Skeletal muscle satellite cell (primary cell): ENCODE measurements around the gene CFAP77.
"Not testable (repeated sequence)": the region's sequence is repeated elsewhere in the genome, so short reads cannot be mapped to it uniquely, and the experiment has no call there.

Experiments used
- H3K27me3 ChIP-seq: 2 replicates; pipeline ENCODE4 v1.7.0; 2013; ENCODE audit warnings: low read length; ENCODE audit not compliant: control insufficient read depth, insufficient read depth
- H3K36me3 ChIP-seq: 2 replicates; pipeline ENCODE4 v1.7.0; 2013; ENCODE audit warnings: mild to moderate bottlenecking, control low read depth, low read length; ENCODE audit not compliant: insufficient read depth
- H3K4me1 ChIP-seq: 2 replicates; pipeline ENCODE4 v1.7.0; 2013; ENCODE audit warnings: low read length; ENCODE audit not compliant: control insufficient read depth, insufficient read depth
- H3K4me2 ChIP-seq: 2 replicates; pipeline ENCODE4 v1.7.0; 2013; ENCODE audit warnings: mild to moderate bottlenecking, low read length
- H3K4me3 ChIP-seq: 2 replicates; pipeline ENCODE4 v1.7.0; 2013; ENCODE audit warnings: low read length
- H3K9ac ChIP-seq: 2 replicates; pipeline ENCODE4 v1.7.0; 2013; ENCODE audit warnings: mild to moderate bottlenecking, low read depth, low read length, moderate library complexity
- H3K9me3 ChIP-seq: replicated peaks from 2 replicates; pipeline ENCODE4 v1.7.0; 2013; ENCODE audit warnings: mild to moderate bottlenecking, control low read depth, low read length

The CFAP77 gene

GRCh38 chr9:132557159-132557558, 147.1 kb downstream of the CFAP77 start:
- no peaks in the 10 kb centered on the region for H3K4me1 ChIP-seq
- no peaks in the 10 kb centered on the region for H3K9me3 ChIP-seq
- no peaks in the 10 kb centered on the region for H3K36me3 ChIP-seq
- no peak overlapping the region for H3K4me2 ChIP-seq
- H3K9ac ChIP-seq: no peak overlapping the region
- H3K27me3 ChIP-seq: peaks cover 57% of the 10 kb centered on the region
- H3K4me3 ChIP-seq: no peak overlapping the region

DNA sequence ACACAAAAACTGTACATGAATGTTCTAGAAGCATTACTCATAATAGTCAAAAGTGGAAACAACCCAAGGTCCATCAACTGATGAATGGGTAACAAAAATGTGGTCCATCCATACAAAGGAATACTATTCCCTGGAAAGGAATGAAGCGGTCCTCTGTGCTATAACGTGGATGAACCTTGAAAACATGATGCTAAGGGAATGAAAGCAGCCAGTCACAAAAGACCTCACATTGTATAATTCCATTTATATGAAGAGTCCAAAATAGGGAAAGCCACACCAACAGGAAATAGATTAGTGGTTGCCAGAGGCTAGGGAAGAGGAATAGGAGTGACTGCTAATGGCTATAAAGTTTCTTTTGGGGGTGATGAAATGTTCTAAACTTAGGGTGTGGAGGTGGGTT, 149.7 kb downstream of the CFAP77 start:
- no peaks in the 10 kb centered on the region for H3K36me3 ChIP-seq
- no peak overlapping the region for H3K9ac ChIP-seq
- no peaks in the 10 kb centered on the region for H3K4me1 ChIP-seq
- no peak overlapping the region for H3K4me2 ChIP-seq
- H3K27me3 ChIP-seq: peaks cover 65% of the 10 kb centered on the region
- no peak overlapping the region for H3K4me3 ChIP-seq
- H3K9me3 ChIP-seq: no peaks in the 10 kb centered on the region

- no peak overlapping the region for H3K4me2 ChIP-seq
- no peaks in the 10 kb centered on the region for H3K4me1 ChIP-seq
- no peak overlapping the region for H3K4me3 ChIP-seq
- no peaks in the 10 kb centered on the region for H3K36me3 ChIP-seq
- no peaks in the 10 kb centered on the region for H3K9me3 ChIP-seq
- no peak overlapping the region for H3K9ac ChIP-seq
- peaks cover 68% of the 10 kb centered on the region for H3K27me3 ChIP-seq
Measured at GRCh38 chr9:132560616-132561202, 150.7 kb downstream of the CFAP77 start.

DNA sequence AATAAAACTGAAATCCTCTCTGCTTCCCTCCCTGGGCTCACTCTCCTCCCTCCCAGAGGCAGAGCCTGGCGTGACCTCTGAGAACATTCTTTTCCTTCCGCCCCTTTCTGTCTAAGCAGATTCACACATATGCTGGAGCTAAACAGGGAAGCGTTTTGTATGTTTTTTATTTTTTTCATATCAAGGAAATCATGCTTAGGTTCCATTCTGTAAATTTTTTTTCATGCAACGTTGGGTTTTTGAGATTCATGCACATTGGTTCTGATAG, 152.2 kb downstream of the CFAP77 start:
- H3K27me3 ChIP-seq: peaks cover 72% of the 10 kb centered on the region
- no peak overlapping the region for H3K4me2 ChIP-seq
- H3K4me1 ChIP-seq: no peaks in the 10 kb centered on the region
- no peak overlapping the region for H3K4me3 ChIP-seq
- H3K9me3 ChIP-seq: no peaks in the 10 kb centered on the region
- no peak overlapping the region for H3K9ac ChIP-seq
- H3K36me3 ChIP-seq: no peaks in the 10 kb centered on the region

GRCh38 chr9:132564526-132564925, 154.5 kb downstream of the CFAP77 start:
- Histone ChIP-seq H3K36me3 (no peaks in the 10 kb centered on the region), H3K9ac (no peak overlapping the region), H3K27me3 (peaks cover 64% of the 10 kb centered on the region), H3K4me1 (no peaks in the 10 kb centered on the region), H3K9me3 (no peaks in the 10 kb centered on the region), H3K4me3 (no peak overlapping the region), H3K4me2 (no peak overlapping the region)

DNA sequence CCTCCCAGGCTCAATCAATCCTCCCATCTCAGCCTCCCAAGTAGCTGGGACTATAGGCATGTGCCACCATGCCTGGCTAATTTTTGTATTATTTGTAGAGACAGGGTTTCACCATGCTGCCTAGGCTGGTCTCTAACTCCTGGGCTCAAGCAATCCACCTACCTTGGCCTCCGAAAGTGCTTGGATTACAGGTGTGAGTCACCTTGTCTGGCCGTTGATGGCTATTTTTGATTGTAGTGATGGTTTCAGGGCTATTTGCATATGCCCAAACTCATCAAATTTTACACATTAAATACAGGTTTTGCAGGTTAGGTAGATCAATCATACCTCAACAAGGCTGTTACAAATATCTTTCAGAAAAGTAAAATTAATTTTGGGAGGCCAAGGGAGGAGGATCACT, 158.8 kb downstream of the CFAP77 start:
- H3K9ac ChIP-seq, H3K9me3 ChIP-seq, H3K4me1 ChIP-seq, H3K36me3 ChIP-seq, H3K4me3 ChIP-seq, H3K4me2 ChIP-seq: not testable (repeated sequence)
- H3K27me3 ChIP-seq: peaks cover 58% of the 10 kb centered on the region

DNA sequence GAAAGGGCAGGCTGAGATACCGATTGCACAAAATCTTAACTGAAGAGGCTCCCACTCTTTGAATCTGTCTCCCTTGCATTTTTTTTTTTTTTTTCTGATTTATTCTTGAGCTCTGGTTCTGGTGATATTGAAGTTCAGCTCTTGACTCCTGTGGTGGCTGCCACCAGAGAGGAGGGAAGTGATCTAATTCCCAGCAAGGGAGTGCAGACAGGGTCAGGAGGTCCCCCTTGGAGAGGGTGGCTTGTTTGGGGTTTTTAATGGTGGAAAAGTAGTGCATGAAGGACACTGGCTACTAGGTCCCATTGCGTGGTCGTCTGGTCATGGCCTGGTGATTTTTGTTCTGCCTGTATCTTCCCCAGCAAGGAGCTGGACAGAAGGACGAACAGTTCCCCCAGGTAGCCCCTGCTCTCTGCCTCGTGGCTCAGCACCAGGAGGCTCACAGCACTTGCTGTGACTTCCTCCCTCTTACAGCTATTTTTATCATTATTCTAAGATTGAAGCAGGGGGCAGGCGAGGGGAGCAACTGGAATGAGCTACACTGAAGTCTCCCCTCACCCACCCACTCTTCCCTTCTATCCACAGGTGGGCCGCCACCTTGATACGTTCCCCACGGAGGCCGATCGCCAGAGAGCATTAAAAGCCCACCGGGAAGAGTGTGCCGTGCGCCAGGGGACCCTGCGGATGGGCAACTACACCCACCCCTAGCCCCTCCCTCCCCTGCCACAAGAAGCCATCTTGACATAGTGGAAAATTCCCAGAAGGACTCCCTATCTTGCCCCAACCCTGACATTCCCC, 162.0 kb downstream of the CFAP77 start:
- H3K27me3 ChIP-seq: peaks cover 53% of the 10 kb centered on the region
- H3K36me3 ChIP-seq: no peaks in the 10 kb centered on the region
- H3K9ac ChIP-seq: no peak overlapping the region

GRCh38 chr9:132572921-132573320, 162.9 kb downstream of the CFAP77 start:
- no peaks in the 10 kb centered on the region for H3K9me3 ChIP-seq
- H3K9ac ChIP-seq: no peak overlapping the region
- H3K4me3 ChIP-seq: no peak overlapping the region
- H3K27me3 ChIP-seq: peaks cover 55% of the 10 kb centered on the region
- H3K4me1 ChIP-seq: no peaks in the 10 kb centered on the region
- H3K36me3 ChIP-seq: no peaks in the 10 kb centered on the region
- no peak overlapping the region for H3K4me2 ChIP-seq

More for the DNA sequence above, 162.0 kb downstream of the CFAP77 start:
- no peaks in the 10 kb centered on the region for H3K9me3 ChIP-seq
- no peak overlapping the region for H3K4me2 ChIP-seq
- H3K4me3 ChIP-seq: no peak overlapping the region
- H3K4me1 ChIP-seq: no peaks in the 10 kb centered on the region

DNA sequence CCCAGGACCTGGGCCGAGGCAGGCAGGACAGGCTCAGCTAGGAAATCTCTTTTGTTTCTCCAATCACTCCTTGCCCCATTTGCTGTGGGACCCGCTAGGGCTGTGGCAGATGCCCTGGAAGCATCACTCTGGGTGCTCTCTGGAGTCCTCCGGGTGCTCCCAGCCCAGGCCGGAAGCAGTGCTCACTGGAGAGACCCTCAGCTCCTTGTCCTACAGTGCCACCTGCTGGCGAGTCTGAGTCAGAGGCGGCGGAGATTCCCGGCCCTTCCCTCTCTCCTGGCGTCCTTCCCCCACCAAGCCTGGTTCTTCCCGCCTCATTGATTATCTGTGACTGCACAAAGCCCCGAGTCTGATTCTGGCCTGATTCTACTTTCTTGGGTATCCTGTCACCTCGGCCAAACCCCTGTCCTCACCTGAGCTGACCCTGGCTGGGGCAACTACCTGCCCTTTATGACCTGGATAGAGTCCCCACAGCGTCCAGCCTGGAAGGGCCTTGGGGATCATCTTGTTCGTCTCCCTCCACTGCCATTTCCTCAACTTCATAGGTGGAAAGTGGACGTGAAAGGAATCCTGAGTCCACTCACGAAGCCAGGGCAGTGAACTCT, 165.1 kb downstream of the CFAP77 start:
- Histone ChIP-seq H3K9me3 (no peaks in the 10 kb centered on the region), H3K9ac (no peak overlapping the region), H3K36me3 (no peaks in the 10 kb centered on the region), H3K4me1 (no peaks in the 10 kb centered on the region), H3K4me2 (no peak overlapping the region), H3K4me3 (no peak overlapping the region), H3K27me3 (peaks cover 74% of the 10 kb centered on the region)

GRCh38 chr9:132575811-132576210, 165.8 kb downstream of the CFAP77 start:
- H3K4me1 ChIP-seq: no peaks in the 10 kb centered on the region
- no peaks in the 10 kb centered on the region for H3K9me3 ChIP-seq
- peaks cover 74% of the 10 kb centered on the region for H3K27me3 ChIP-seq

GRCh38 chr9:132577119-132577518, 167.1 kb downstream of the CFAP77 start:
- H3K4me3 ChIP-seq: no peak overlapping the region
- no peaks in the 10 kb centered on the region for H3K9me3 ChIP-seq
- no peak overlapping the region for H3K4me2 ChIP-seq
- peaks cover 6% of the 10 kb centered on the region for H3K4me1 ChIP-seq
- no peaks in the 10 kb centered on the region for H3K36me3 ChIP-seq
- no peak overlapping the region for H3K9ac ChIP-seq
- H3K27me3 ChIP-seq: peaks cover 75% of the 10 kb centered on the region

More at GRCh38 chr9:132575811-132576210, 165.8 kb downstream of the CFAP77 start:
- Histone ChIP-seq H3K4me2 (no peak overlapping the region), H3K4me3 (no peak overlapping the region), H3K9ac (no peak overlapping the region), H3K36me3 (no peaks in the 10 kb centered on the region)
